Trophoblast cell (in vitro differentiated cells and primary cell): ENCODE data around the gene ARSA.

ENCODE experiments used
- DNase-seq, 2 donors: peaks; one replicate each; pipeline ENCODE4 v3.0.0-alpha.2; 2016
- H2AFZ ChIP-seq: 2 replicates; pipeline ENCODE4 v1.6.1; 2013; ENCODE audit warnings: low read length, moderate library complexity, mild to moderate bottlenecking; ENCODE audit not compliant: insufficient read depth, poor library complexity
- H2AK5ac ChIP-seq: 2 replicates; pipeline ENCODE4 v1.6.1; 2013; ENCODE audit warnings: mild to moderate bottlenecking, low read length
- H2BK120ac ChIP-seq: 2 replicates; pipeline ENCODE4 v1.6.1; 2013; ENCODE audit warnings: low read length, mild to moderate bottlenecking, moderate library complexity; ENCODE audit not compliant: insufficient read depth, poor library complexity
- H2BK12ac ChIP-seq: 2 replicates; pipeline ENCODE4 v1.6.1; 2013; ENCODE audit warnings: mild to moderate bottlenecking, low read length, moderate library complexity
- H2BK5ac ChIP-seq: 2 replicates; pipeline ENCODE4 v1.6.1; 2013; ENCODE audit warnings: low read length, low read depth, moderate library complexity, mild to moderate bottlenecking; ENCODE audit not compliant: poor library complexity
- H3K14ac ChIP-seq: 2 replicates; pipeline ENCODE4 v1.6.1; 2013; ENCODE audit warnings: mild to moderate bottlenecking, low read length
- H3K18ac ChIP-seq: 2 replicates; pipeline ENCODE4 v1.6.1; 2013; ENCODE audit warnings: mild to moderate bottlenecking, low read length
- H3K23ac ChIP-seq: 2 replicates; pipeline ENCODE4 v1.6.1; 2013; ENCODE audit warnings: low read length
- H3K27ac ChIP-seq: 2 replicates; pipeline ENCODE4 v1.5.1; 2013; ENCODE audit warnings: low read depth, mild to moderate bottlenecking, inconsistent platforms, low read length, moderate library complexity
- H3K27me3 ChIP-seq: 2 replicates; pipeline ENCODE4 v1.6.1; 2013; ENCODE audit warnings: inconsistent platforms, mild to moderate bottlenecking, low read length, moderate library complexity; ENCODE audit not compliant: insufficient read depth
- H3K36me3 ChIP-seq, 2 experiments: 1 replicate in 1 of 2; 2 replicates in 1 of 2; pipeline ENCODE4 v1.6.1; 2013; ENCODE audit warnings: low read length in 2 of 2, mild to moderate bottlenecking in 2 of 2, moderate library complexity in 1 of 2; ENCODE audit not compliant: insufficient read depth in 2 of 2, control insufficient read depth in 1 of 2
- H3K4ac ChIP-seq: 2 replicates; pipeline ENCODE4 v1.6.1; 2013; ENCODE audit warnings: low read depth, mild to moderate bottlenecking, low read length, moderate library complexity
- H3K4me1 ChIP-seq, 2 experiments: 1 replicate in 1 of 2; 2 replicates in 1 of 2; pipeline ENCODE4 v1.6.1; 2013; ENCODE audit warnings: low read length in 2 of 2, mild to moderate bottlenecking in 2 of 2, moderate library complexity in 1 of 2; ENCODE audit not compliant: insufficient read depth in 2 of 2, control insufficient read depth in 1 of 2
- H3K4me2 ChIP-seq: 2 replicates; pipeline ENCODE4 v1.6.1; 2013; ENCODE audit warnings: inconsistent platforms, mild to moderate bottlenecking, low read length, moderate library complexity
- H3K4me3 ChIP-seq: 2 replicates; pipeline ENCODE4 v1.5.1; 2013; ENCODE audit warnings: mild to moderate bottlenecking, low read depth, low read length, inconsistent platforms
- H3K79me1 ChIP-seq: one replicate; pipeline ENCODE4 v1.6.1; 2013; ENCODE audit warnings: low read length
- H3K79me2 ChIP-seq: 2 replicates; pipeline ENCODE4 v1.6.1; 2013; ENCODE audit warnings: low read length, mild to moderate bottlenecking; ENCODE audit not compliant: control insufficient read depth, insufficient read depth, poor library complexity
- H3K9ac ChIP-seq: 2 replicates; pipeline ENCODE4 v1.6.1; 2013; ENCODE audit warnings: mild to moderate bottlenecking, low read length
- H3K9me3 ChIP-seq: 2 replicates; pipeline ENCODE4 v1.6.1; 2013; ENCODE audit warnings: low read depth, mild to moderate bottlenecking, control low read depth, inconsistent platforms, low read length; ENCODE audit not compliant: insufficient read depth
- H4K12ac ChIP-seq: 2 replicates; pipeline ENCODE4 v1.6.1; 2013; ENCODE audit warnings: low read depth, mild to moderate bottlenecking, low read length, moderate library complexity
- H4K8ac ChIP-seq: 2 replicates; pipeline ENCODE4 v1.6.1; 2013; ENCODE audit warnings: low read depth, mild to moderate bottlenecking, low read length, moderate library complexity
- H4K91ac ChIP-seq: one replicate; pipeline ENCODE4 v1.6.1; 2013; ENCODE audit warnings: low read depth, mild to moderate bottlenecking, low read length, moderate library complexity
- WGBS: extraction: QIAGEN DNeasy Blood & Tissue Kit; methylation state at CpG from one replicate; pipeline ENCODE4 v1.1.7; 2013; ENCODE audit warnings: missing lambda C conversion rate; ENCODE audit not compliant: insufficient read length, insufficient coverage; ENCODE audit errors: extremely low coverage; 5-methylcytosine and 5-hydroxymethylcytosine counted together

Gene ARSA

GRCh38 chr22:50602338-50602700 is 25.6 kb downstream of the ARSA start:
- Histone ChIP-seq H4K91ac (no peak overlapping the region), H3K79me2 (no peaks in the 10 kb centered on the region), H3K79me1 (no peaks in the 10 kb centered on the region), H3K4me2 (no peak overlapping the region), H2BK5ac (no peak overlapping the region), H2AFZ (no peak overlapping the region), H3K4me1 (peaks cover 3 to 4% of the 10 kb centered on the region in 2 experiments), H3K27ac (no peak overlapping the region), H3K27me3 (peaks cover 19% of the 10 kb centered on the region), H2BK12ac (no peak overlapping the region), H3K14ac (no peak overlapping the region), H3K9me3 (peaks cover 1% of the 10 kb centered on the region), H3K4me3 (no peak overlapping the region), H3K23ac (no peak overlapping the region), H3K9ac (no peak overlapping the region), H3K18ac (no peak overlapping the region), H3K36me3 (no peaks in the 10 kb centered on the region), H4K8ac (no peak overlapping the region), H4K12ac (no peak overlapping the region), H2AK5ac (no peak overlapping the region), H3K4ac (no peak overlapping the region), H2BK120ac (no peak overlapping the region)
- DNase-seq, result no peak
- WGBS, result no CpG with 5 or more reads among the region's 2 CpGs

- H3K36me3 ChIP-seq, result peaks cover 0 to 2% of the 10 kb centered on the region in 2 experiments
- H3K4me2 ChIP-seq, result no peak overlapping the region
- no peaks in the 10 kb centered on the region for H3K79me2 ChIP-seq
- H3K9ac ChIP-seq, result no peak overlapping the region
- H4K12ac ChIP-seq, result no peak overlapping the region
- H3K4me3 ChIP-seq, result no peak overlapping the region
- H2AFZ ChIP-seq, result no peak overlapping the region
- no peak overlapping the region for H3K18ac ChIP-seq
- peaks cover 3% of the 10 kb centered on the region for H3K9me3 ChIP-seq
- H4K91ac ChIP-seq, result no peak overlapping the region
- H2BK12ac ChIP-seq, result no peak overlapping the region
- H3K4ac ChIP-seq, result no peak overlapping the region
- no peak overlapping the region for H3K27ac ChIP-seq
- H3K23ac ChIP-seq, result no peak overlapping the region
- no peaks in the 10 kb centered on the region for H3K79me1 ChIP-seq
- no peak overlapping the region for H4K8ac ChIP-seq
- no peak overlapping the region for H2BK120ac ChIP-seq
- no peak overlapping the region for H2AK5ac ChIP-seq
- H2BK5ac ChIP-seq, result no peak overlapping the region
- peak; percentile 31 to 50 for DNase-seq
- H3K4me1 ChIP-seq, result peaks cover 3 to 4% of the 10 kb centered on the region in 2 experiments
- no peak overlapping the region for H3K14ac ChIP-seq
- peaks cover 19% of the 10 kb centered on the region for H3K27me3 ChIP-seq
- WGBS, result no CpG with 5 or more reads among the region's 12 CpGs
These were observed 26.1 kb downstream of the ARSA start for GRCh38 chr22:50601669-50602337.

GRCh38 chr22:50600967-50601668 is 26.8 kb downstream of the ARSA start:
- no peak overlapping the region for H2BK120ac ChIP-seq
- H3K4me2 ChIP-seq, result peak overlapping the region; percentile 32
- no CpG with 5 or more reads among the region's 52 CpGs for WGBS
- H2BK12ac ChIP-seq, result no peak overlapping the region
- peaks cover 0 to 2% of the 10 kb centered on the region in 2 experiments for H3K36me3 ChIP-seq
- H4K12ac ChIP-seq, result no peak overlapping the region
- peak; percentile 83 to 90 for DNase-seq
- H3K4me3 ChIP-seq, result no peak overlapping the region
- no peak overlapping the region for H4K91ac ChIP-seq
- H3K14ac ChIP-seq, result no peak overlapping the region
- H2AFZ ChIP-seq, result no peak overlapping the region
- H3K9ac ChIP-seq, result no peak overlapping the region
- H2BK5ac ChIP-seq, result no peak overlapping the region
- peaks cover 3 to 4% of the 10 kb centered on the region in 2 experiments for H3K4me1 ChIP-seq
- no peak overlapping the region for H4K8ac ChIP-seq
- H3K18ac ChIP-seq, result no peak overlapping the region
- H3K79me1 ChIP-seq, result no peaks in the 10 kb centered on the region
- H3K79me2 ChIP-seq, result no peaks in the 10 kb centered on the region
- H3K9me3 ChIP-seq, result peaks cover 3% of the 10 kb centered on the region
- H3K4ac ChIP-seq, result no peak overlapping the region
- H3K27me3 ChIP-seq, result peaks cover 19% of the 10 kb centered on the region
- H3K27ac ChIP-seq, result no peak overlapping the region
- no peak overlapping the region for H3K23ac ChIP-seq
- no peak overlapping the region for H2AK5ac ChIP-seq

DNA sequence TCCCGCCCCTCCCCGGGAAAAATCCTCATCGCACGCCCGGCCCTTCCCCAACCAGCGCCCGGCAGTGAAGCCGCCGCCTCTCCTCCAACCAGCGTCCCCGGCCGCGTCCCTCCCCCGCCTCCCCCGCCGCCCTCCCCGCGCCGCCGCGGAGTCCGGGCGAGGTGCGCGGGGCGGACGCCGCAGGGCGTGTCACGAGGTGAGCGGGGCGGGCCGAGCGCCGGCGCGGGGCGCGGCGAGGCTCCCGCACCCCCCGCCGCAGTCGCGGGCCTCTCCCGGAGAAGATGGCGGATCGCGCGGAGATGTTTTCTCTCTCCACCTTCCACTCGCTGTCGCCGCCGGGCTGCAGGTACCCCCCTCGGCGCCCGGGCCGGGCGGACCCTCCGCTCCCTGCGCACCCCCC is 27.4 kb downstream of the ARSA start, which contains the start of gene MAPK8IP2:
Gene MAPK8IP2, plus strand, starts transcription at position 256 of the 400 bp plus-strand sequence. Its CDS starts 26 bp downstream, at position 282.
- Histone ChIP-seq H3K4me3 (peak within 1 kb of the TSS; percentile 1), H3K9ac (no peak within 1 kb of the TSS), H2BK120ac (no peak within 1 kb of the TSS), H4K8ac (no peak within 1 kb of the TSS), H3K36me3 (peaks cover 0 to 2% of the 10 kb centered on the region in 2 experiments), H3K79me1 (no peaks in the 10 kb centered on the region), H4K12ac (no peak within 1 kb of the TSS), H3K18ac (no peak within 1 kb of the TSS), H2AFZ (no peak within 1 kb of the TSS), H3K79me2 (no peaks in the 10 kb centered on the region), H3K4ac (no peak within 1 kb of the TSS), H4K91ac (no peak within 1 kb of the TSS), H3K27me3 (peaks cover 19% of the 10 kb centered on the region), H2BK5ac (no peak within 1 kb of the TSS), H3K14ac (no peak within 1 kb of the TSS), H3K27ac (no peak within 1 kb of the TSS), H3K4me1 (peaks cover 3 to 4% of the 10 kb centered on the region in 2 experiments), H3K23ac (no peak within 1 kb of the TSS), H2BK12ac (no peak within 1 kb of the TSS), H3K4me2 (peak within 1 kb of the TSS; percentile 74), H2AK5ac (no peak within 1 kb of the TSS), H3K9me3 (peaks cover 3% of the 10 kb centered on the region)
- peak; percentile 30 to 60 for DNase-seq
- WGBS, result no CpG with 5 or more reads among the region's 61 CpGs
